ENCODE results near the gene TRIM39. TPM values are rescaled to one million over a fixed set of nuclear protein-coding genes. Genes with fewer than 3 reads are reported as not detected.

Gene TRIM39
- total and polyA plus RNA-seq, 9 of the 15 experiments (the other 6 are each of a cell fraction or from before 2014, with no cell fraction given): 5.6 to 17.7 (median 12.8) TPM

DNA sequence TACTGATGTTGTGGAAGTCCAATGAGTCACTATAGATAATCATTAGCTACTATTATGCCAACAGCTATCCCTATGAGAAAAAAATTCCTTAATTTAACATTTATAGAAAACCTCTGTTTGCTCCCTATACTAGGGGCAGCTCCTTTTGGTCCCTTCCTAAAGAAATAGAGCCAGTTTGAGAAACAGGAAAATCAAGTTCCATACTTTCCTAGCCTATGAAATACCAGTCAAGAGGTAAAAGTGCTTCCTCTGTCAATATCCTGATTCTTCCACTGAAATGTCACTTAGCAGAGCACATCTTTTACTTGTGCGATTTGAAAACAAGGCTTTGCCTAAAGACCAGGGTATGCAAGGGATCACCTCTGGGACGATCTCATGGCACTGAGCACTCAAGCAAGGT, 14.5 kb upstream of the TRIM39 start:
- Histone ChIP-seq H3K9ac (ENCODE audit: insufficient read depth in 1 of 2, low read depth in 2 of 2, low read length in 2 of 2) (no peak overlapping the region), H3K79me2 (ENCODE audit: control insufficient read depth, insufficient read depth, low read length) (peaks cover 88% of the 10 kb centered on the region), H3K27ac (ENCODE audit: extremely low read depth, low read depth, low read length) (no peak overlapping the region), H4K20me1 (replicated peaks; ENCODE audit: control insufficient read depth, insufficient read depth, low read length) (peaks cover 5% of the 10 kb centered on the region; the same call in 1 of the 2 replicates), H3K9me3 (replicated peaks; ENCODE audit: control insufficient read depth, insufficient read depth, low read depth, low read length) (no peaks in the 10 kb centered on the region), H3K4me1 (replicated peaks in 1 of 2; ENCODE audit: control insufficient read depth in 2 of 2, insufficient read depth in 2 of 2, low read length in 2 of 2) (no peaks in the 10 kb centered on the region), H3K4me2 (ENCODE audit: insufficient read depth, low read length) (no peak overlapping the region), H2AFZ (ENCODE audit: low read depth, low read length) (no peak overlapping the region), H3K27me3 (ENCODE audit: control insufficient read depth in 2 of 2, insufficient read depth in 2 of 2, low read length in 2 of 2) (no peaks in the 10 kb centered on the region), H3K9me1 (ENCODE audit: control insufficient read depth, insufficient read depth, low read length) (no peaks in the 10 kb centered on the region), H3K4me3 (no peak overlapping the region), H3K36me3 (ENCODE audit: control insufficient read depth, insufficient read depth, low read length) (peaks cover 93% of the 10 kb centered on the region)
- no peak for ATAC-seq
- intact Hi-C loops (cut with micrococcal nuclease): no loop called here
- no peak for FAIRE-seq
- no peak for DNase-seq (ENCODE audit: extremely low read depth in 1 of 4, low spot score in 3 of 4)
- ChIA-PET POLR2A (interaction anchor here (0.7 kb wide), 1 partner anchor 1221 kb away, joined by 4 read pairs; no protein-coding TSS in a partner anchor), CTCF (ENCODE audit: low intra/inter-chr PET ratio) (no interaction called here)
- in situ Hi-C loops (cut with MboI): no loop called here
- WGBS (ENCODE audit: insufficient coverage, low coverage, missing lambda C conversion rate): 97% methylated on average over 2 of the region's 2 CpGs
- no TSS peak for BruUV-seq (replicated peaks)
- TF ChIP-seq TARDBP (IDR thresholded peaks at IDR 0.05) (no peak), NUFIP1 (IDR thresholded peaks at IDR 0.05; ENCODE audit: partially characterized antibody) (no peak), KDM4B (IDR thresholded peaks at IDR 0.05; ENCODE audit: borderline replicate concordance in 2 of 2, low read depth in 1 of 2) (no peak), PTBP1 (IDR thresholded peaks at IDR 0.05; ENCODE audit: low read depth, low read length) (no peak), ELF2 (CRISPR knock-in tag; IDR thresholded peaks at IDR 0.05) (no peak), KLF13 (tag; IDR thresholded peaks at IDR 0.05; ENCODE audit: borderline replicate concordance, low read depth) (no peak)
- TF ChIP-seq, protein P1, sequence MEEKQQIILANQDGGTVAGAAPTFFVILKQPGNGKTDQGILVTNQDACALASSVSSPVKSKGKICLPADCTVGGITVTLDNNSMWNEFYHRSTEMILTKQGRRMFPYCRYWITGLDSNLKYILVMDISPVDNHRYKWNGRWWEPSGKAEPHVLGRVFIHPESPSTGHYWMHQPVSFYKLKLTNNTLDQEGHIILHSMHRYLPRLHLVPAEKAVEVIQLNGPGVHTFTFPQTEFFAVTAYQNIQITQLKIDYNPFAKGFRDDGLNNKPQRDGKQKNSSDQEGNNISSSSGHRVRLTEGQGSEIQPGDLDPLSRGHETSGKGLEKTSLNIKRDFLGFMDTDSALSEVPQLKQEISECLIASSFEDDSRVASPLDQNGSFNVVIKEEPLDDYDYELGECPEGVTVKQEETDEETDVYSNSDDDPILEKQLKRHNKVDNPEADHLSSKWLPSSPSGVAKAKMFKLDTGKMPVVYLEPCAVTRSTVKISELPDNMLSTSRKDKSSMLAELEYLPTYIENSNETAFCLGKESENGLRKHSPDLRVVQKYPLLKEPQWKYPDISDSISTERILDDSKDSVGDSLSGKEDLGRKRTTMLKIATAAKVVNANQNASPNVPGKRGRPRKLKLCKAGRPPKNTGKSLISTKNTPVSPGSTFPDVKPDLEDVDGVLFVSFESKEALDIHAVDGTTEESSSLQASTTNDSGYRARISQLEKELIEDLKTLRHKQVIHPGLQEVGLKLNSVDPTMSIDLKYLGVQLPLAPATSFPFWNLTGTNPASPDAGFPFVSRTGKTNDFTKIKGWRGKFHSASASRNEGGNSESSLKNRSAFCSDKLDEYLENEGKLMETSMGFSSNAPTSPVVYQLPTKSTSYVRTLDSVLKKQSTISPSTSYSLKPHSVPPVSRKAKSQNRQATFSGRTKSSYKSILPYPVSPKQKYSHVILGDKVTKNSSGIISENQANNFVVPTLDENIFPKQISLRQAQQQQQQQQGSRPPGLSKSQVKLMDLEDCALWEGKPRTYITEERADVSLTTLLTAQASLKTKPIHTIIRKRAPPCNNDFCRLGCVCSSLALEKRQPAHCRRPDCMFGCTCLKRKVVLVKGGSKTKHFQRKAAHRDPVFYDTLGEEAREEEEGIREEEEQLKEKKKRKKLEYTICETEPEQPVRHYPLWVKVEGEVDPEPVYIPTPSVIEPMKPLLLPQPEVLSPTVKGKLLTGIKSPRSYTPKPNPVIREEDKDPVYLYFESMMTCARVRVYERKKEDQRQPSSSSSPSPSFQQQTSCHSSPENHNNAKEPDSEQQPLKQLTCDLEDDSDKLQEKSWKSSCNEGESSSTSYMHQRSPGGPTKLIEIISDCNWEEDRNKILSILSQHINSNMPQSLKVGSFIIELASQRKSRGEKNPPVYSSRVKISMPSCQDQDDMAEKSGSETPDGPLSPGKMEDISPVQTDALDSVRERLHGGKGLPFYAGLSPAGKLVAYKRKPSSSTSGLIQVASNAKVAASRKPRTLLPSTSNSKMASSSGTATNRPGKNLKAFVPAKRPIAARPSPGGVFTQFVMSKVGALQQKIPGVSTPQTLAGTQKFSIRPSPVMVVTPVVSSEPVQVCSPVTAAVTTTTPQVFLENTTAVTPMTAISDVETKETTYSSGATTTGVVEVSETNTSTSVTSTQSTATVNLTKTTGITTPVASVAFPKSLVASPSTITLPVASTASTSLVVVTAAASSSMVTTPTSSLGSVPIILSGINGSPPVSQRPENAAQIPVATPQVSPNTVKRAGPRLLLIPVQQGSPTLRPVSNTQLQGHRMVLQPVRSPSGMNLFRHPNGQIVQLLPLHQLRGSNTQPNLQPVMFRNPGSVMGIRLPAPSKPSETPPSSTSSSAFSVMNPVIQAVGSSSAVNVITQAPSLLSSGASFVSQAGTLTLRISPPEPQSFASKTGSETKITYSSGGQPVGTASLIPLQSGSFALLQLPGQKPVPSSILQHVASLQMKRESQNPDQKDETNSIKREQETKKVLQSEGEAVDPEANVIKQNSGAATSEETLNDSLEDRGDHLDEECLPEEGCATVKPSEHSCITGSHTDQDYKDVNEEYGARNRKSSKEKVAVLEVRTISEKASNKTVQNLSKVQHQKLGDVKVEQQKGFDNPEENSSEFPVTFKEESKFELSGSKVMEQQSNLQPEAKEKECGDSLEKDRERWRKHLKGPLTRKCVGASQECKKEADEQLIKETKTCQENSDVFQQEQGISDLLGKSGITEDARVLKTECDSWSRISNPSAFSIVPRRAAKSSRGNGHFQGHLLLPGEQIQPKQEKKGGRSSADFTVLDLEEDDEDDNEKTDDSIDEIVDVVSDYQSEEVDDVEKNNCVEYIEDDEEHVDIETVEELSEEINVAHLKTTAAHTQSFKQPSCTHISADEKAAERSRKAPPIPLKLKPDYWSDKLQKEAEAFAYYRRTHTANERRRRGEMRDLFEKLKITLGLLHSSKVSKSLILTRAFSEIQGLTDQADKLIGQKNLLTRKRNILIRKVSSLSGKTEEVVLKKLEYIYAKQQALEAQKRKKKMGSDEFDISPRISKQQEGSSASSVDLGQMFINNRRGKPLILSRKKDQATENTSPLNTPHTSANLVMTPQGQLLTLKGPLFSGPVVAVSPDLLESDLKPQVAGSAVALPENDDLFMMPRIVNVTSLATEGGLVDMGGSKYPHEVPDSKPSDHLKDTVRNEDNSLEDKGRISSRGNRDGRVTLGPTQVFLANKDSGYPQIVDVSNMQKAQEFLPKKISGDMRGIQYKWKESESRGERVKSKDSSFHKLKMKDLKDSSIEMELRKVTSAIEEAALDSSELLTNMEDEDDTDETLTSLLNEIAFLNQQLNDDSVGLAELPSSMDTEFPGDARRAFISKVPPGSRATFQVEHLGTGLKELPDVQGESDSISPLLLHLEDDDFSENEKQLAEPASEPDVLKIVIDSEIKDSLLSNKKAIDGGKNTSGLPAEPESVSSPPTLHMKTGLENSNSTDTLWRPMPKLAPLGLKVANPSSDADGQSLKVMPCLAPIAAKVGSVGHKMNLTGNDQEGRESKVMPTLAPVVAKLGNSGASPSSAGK (IDR thresholded peaks at IDR 0.05): no peak
- TF ChIP-seq, protein P2, sequence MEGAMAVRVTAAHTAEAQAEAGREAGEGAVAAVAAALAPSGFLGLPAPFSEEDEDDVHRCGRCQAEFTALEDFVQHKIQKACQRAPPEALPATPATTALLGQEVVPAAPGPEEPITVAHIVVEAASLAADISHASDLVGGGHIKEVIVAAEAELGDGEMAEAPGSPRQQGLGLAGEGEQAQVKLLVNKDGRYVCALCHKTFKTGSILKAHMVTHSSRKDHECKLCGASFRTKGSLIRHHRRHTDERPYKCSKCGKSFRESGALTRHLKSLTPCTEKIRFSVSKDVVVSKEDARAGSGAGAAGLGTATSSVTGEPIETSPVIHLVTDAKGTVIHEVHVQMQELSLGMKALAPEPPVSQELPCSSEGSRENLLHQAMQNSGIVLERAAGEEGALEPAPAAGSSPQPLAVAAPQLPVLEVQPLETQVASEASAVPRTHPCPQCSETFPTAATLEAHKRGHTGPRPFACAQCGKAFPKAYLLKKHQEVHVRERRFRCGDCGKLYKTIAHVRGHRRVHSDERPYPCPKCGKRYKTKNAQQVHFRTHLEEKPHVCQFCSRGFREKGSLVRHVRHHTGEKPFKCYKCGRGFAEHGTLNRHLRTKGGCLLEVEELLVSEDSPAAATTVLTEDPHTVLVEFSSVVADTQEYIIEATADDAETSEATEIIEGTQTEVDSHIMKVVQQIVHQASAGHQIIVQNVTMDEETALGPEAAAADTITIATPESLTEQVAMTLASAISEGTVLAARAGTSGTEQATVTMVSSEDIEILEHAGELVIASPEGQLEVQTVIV (CRISPR knock-in tag; IDR thresholded peaks at IDR 0.05; ENCODE audit: borderline replicate concordance): no peak
